HUDEP-2 (cell line): ENCODE results near the gene PRR18.

Experiments used
- DNase-seq, 76 experiments: peaks; one replicate each; lab custom pipeline; 2025; ENCODE audit not compliant: unreplicated experiment in 76 of 76; lab: John Stamatoyannopoulos, UW

PRR18 gene

GRCh38 chr6:166279393-166279679 lies 28.9 kb downstream of the PRR18 start:
- DNase-seq: no peak

GRCh38 chr6:166278579-166279392 lies 29.4 kb downstream of the PRR18 start:
- DNase-seq: no peak

- no peak for DNase-seq
These were observed 30.2 kb downstream of the PRR18 start for GRCh38 chr6:166277892-166278578.

DNA sequence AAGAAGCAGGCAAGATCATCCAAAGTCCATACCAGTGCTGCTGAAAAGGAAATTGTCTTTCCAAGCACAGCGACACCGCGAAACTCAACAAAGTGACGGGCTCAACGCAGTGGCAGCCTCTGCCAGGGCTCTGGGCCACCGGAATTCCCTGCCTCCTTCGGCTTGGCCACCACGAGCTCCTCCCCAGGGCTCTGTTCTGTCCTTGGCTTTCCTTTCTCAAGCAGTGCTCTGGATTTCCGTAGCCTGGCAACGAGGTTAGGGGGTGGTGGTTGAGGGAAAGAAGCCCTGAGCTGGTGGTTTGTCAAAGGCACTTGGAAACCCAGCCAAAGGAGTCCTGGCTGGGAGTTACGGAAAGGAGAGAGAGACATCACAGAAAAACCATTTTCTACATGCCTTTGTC lies 31.2 kb downstream of the PRR18 start:
- DNase-seq: no peak

- peak in 59 of 76 experiments; percentile 12 to 86 (median 61) for DNase-seq
These were observed 32.5 kb downstream of the PRR18 start for GRCh38 chr6:166275714-166276166.

DNA sequence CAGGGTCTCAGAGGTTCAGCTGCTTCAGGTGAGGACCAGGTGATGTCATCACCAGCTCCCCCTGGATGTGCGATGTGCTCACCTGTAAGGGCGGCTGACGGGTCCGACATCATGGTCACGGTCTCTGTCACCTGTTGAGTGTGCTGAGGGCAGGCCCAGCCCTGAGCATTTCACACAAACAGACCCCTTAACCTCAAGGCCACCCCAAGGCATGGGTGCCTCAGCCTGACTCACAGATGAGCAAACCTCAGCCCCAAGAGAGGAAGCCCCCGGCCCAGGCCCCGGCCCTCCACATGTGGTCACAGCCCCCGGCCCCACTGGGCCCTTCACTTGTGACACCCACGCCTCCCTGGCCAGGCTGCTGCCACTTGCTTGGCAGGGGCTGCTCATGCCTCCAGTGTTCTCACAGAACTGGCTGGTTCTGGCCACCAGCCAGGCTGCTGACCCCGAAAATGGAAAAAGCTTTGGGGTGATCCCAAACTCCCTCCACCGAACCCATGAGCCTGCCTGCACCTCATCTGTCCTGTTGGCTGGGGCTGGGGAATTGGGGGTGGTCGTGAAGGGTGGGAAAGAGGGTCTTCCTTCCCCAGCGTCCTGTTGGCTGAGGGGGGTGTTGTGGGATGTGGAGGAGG lies 33.3 kb downstream of the PRR18 start:
- DNase-seq: no peak

- no peak for DNase-seq
These were observed 34.0 kb downstream of the PRR18 start for GRCh38 chr6:166274163-166274562.

DNA sequence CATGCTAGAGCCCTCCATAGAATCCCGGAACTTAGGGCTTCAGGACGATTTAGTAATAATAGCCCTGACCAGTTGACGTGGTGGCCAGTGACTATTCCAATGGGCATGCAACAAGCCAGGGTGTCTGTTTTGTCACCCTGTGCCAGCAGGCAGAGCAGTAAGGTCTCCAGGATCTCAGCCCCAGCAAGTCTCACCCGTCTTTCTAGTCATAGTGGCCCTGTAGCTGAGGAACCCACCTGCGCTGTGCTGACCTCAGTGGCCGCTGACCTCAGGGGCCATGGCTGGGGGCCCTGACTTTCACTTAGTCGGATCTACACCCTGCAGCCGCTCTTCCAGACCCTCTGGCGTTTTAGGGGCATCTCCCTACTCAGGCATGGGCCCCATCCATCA lies 36.8 kb downstream of the PRR18 start:
- no peak for DNase-seq

GRCh38 chr6:166270706-166271375 lies 37.4 kb downstream of the PRR18 start:
- DNase-seq: no peak

DNA sequence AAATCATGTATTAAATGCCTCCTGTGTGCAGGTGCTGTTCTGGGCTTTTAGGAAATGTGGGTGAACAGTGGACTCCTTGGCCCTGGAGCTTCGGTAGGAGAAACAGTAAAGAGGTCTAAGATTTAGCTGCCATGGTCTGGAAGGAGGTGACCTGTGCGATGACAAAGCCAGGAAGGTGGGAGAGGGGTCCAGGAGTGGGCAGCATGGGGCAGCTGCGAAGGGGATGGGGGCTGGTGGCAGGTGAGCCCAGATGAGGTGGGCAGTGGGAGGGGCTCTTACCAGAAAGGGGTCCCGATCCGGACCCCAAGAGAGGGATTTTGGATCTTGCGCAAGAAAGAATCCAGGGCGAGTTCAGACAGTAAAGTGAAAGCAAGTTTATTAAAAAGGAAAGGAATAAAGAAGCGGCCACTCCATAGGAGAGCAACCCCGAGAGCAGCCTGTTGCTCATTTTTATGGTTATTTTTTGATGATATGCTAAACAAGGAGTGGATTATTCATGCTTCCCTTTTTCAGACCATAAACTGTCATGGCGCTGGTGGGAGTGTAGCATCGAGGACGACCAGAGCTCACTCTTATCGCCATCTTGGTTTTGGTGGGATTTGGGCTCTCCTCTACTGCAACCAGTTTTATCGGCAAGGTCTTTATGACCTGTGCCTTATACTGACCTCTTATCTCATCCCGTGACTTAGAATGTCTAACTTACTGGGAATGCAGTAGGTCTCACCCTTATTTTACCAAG lies 38.7 kb downstream of the PRR18 start:
- no peak for DNase-seq

DNA sequence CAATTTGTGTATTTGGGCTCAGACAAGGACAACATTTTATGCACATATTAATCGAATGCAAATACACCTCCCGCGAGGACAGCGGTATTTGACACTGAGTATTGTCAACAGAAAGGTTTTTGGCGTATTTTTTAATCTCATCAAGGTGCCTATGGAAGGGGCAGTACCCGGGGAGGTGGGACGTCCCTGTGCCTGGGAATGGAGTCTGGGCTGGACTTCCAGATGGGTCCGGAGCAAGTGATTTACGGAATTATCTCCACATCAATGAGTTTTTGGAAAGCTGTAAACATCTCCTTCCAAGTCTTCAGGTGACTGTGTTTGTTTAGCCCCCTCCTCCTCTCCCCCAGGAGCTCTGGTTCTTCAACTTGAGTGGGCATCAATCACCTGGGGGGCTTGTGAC lies 39.8 kb downstream of the PRR18 start:
- no peak for DNase-seq

GRCh38 chr6:166267526-166267925 lies 40.7 kb downstream of the PRR18 start:
- no peak for DNase-seq

DNA sequence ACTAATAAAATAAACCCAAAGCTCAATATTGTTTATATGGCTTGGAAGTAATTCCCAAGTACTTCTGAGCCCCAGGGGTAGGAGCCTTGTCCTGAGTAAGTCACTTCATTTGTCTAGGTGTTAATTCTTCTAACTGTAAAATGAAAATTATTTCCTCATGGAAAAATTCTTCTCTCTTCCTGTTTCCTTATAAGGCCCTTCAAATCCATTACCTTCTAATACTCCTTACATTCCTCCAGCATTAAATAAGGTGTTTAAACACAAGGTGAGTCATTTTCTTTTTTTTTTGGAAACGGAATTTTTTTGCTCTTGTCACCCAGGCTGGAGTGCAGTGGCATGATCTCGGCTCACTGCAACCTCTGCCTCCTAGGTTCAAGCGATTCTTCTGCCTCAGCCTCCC lies 41.9 kb downstream of the PRR18 start:
- no peak for DNase-seq

DNA sequence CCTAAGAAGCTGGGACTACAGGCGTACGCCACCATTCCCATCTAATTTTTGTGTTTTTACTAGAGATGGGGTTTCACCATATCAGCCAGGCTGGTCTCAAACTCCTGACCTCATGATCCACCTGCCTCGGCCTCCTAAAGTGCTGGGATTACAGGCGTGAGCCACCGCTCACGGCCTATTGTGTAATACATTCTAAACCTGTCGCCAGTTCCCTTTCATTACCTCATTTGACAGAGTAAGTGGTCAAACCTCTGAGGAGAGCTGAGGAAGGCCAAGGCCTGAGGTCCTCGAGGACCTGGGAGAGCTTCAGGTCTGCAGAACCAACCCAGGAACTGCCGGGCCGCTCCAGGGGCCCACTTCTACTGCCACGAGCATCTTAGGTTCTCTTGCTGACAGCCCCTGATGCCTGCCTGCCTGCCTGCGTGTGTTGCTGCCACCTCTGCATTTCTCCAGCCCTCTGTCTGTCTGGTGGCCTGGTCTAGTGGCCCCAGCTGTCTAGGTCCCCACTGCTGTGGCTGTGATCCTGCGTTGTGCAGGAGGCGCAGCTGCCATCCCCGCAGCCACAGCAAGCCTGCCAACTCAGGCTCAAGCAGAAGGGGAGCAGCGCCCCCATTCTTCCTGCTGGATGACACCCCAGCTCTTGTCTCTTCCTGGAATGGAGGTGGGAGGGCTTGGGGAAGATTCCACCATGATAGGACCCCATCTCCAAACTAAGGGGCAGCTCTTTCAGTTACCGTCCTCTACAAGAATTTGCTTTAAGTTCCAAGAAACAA lies 45.3 kb downstream of the PRR18 start:
- DNase-seq: no peak

- no peak for DNase-seq
These were observed 48.8 kb downstream of the PRR18 start for GRCh38 chr6:166259296-166259977.

GRCh38 chr6:166258854-166259276 lies 49.3 kb downstream of the PRR18 start:
- peak in 49 of 76 experiments; percentile 9 to 72 (median 29) for DNase-seq

- DNase-seq: no peak
These were observed 50.3 kb downstream of the PRR18 start for GRCh38 chr6:166257911-166258318.
